HT-29 (cell line): ENCODE measurements around the gene EPB41. TPM values are rescaled to one million over a fixed set of nuclear protein-coding genes. Genes with fewer than 3 reads are reported as not detected.
"Not testable (repeated sequence)": the region's sequence is repeated elsewhere in the genome, so short reads cannot be mapped to it uniquely, and the experiment has no call there.

Source experiments
- DNase-seq: peaks from one replicate; pipeline ENCODE4 v3.0.0-alpha.2; 2015; ENCODE audit warnings: low spot score
- total RNA-seq: library from RNA; depleted of rRNA; stranded (reverse); fragments of >200 nt; shearing (Covaris generic); gene quantifications from 2 replicates; pipeline ENCODE4 v1.2.3, GENCODE V29; 2014

The EPB41 gene
- total RNA-seq, 1 experiment from 2014 or later = 36.4 TPM

DNA sequence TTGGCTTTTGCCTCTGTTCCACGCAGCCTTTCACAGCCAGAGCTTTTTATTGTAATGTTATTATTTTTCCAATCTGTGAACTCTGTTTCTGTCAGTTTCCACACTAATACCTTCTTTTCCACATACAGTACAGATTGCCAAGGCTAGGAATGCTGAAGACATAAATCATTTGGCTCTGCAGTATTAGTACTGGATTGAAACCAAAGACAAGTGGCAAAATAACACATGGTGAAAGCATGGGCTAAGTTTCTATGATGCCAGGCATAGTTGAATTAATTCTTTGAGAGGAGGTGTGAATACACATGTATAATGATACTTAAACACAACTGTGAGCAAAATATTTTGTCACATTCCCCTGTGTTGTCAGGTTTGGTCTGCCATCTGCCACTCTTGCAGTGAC is 135.8 kb downstream of the EPB41 start:
- no peak for DNase-seq

DNA sequence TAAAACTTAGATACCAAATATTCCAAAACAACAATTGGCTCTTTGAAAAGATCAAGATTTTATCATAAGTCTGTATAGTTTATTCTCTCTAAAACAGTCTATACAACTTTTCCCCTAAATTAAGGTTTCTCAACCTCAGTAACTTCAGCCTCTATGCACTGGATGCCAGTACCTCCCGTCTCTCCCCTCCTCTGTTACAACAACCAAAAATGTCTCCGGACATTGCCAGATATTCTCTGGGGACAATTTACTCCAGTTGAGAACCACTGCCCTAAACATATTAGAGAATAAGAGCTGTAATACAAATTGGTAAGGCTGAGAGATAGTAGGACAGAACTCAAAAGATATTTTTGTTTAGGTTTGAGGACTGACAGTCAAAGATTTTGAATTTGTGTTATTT is 137.7 kb downstream of the EPB41 start:
- no peak for DNase-seq

DNA sequence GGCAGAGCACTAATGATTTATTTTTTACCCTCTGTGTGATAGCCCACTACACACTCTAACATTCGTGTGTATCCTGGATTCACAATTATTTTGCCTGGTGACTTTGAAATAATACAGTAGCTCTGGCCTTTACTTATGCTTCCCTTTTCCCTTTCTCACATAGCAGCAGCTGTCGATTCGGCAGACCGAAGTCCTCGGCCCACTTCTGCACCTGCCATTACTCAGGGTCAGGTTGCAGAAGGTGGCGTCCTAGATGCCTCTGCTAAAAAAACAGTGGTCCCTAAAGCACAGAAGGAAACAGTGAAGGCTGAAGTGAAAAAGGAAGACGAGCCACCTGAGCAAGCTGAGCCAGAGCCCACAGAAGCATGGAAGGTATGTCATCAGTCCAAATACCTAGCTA is 138.6 kb downstream of the EPB41 start:
- no peak for DNase-seq

DNA sequence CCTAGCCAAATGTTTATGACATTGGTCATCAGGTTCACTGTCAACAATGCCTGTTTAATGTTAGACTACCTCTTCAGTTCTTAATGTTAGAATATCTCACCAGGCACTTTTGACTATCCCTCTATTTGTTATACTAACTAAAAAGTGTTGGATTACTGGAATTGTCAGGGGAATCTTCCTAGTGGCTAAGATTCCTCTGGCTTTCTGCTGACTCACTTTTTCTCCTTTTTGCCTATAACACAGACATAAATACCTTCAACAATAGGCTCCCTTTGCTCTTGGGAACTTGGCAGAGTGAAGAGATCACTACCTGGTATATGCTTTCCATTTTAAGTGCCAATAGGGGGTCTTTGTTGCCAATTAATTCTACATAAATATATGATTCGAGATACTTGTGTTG is 140.8 kb downstream of the EPB41 start:
- DNase-seq = no peak

DNA sequence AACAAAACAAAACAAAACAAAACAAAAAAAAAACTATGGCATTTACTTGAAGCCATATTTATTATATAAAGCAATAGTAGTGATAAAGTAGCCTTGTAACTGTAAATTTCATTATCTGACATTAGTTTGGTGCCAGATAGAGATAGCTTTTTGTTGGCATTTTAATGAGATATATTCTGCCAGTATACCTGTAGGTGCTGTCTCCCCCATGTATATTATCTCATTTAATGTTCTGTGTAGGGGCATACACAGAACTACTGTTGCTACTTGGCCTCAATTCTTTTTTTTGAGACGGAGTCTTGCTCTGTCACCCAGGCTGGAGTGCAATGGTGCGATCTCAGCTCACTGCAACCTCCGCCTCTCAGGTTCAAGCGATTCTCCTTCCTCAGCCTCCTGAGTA is 141.9 kb downstream of the EPB41 start:
- DNase-seq = no peak

DNA sequence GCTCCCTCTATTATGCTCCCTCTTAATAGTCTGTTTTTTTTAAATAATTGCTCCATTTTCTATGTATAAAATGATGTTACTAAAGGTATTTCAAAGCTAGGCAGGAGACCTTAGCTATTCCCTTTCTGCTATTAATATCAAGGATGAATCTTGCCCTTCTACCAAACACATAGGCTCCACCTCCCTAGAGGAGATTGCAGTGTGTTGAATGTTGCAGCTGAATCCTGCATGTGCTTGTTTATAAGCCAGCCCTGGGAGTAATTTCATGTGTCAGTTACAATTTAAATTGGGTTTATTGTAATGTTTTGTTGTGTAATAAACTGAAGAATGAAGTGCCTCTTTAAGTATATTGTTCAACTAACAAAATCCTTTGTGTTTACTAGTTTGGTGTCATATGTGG is 143.3 kb downstream of the EPB41 start:
- DNase-seq = no peak

DNA sequence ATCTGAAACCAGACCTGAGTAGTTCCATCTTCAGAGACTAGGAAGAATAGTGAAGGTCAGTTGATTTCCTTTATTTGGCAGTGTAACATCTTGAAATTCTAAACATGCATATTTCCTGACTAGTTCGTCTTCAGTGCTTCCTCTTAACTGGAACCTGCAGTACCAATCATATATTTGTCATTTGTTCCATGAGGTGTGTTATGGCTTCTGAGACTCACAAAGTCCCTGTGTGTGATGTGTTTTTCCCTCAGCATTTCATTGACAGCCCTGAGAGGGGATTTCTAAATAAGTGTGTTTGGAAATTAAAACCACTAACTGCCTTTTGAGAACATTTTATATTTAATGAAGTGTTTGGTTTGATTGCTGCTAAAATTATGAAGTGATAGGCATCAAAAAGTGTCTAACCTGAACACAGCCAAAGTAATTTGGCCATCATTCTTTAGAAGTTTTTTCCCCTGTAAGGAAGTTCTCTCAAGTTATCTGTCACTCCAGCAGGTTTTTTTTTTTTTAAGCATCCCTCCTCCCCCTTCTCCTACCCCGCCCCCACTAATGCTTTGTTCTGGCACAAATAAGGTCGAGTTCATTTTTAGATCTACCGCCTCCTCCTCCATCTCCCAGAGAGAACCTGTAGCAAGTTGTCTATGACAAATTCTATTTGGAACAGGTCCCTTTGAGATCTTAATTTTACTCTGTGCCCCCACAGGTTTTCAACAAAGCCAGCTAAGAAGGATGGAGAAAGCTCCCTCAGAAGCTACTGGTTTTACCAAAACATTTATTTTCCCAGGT is 148.0 kb downstream of the EPB41 start:
- no peak for DNase-seq

DNA sequence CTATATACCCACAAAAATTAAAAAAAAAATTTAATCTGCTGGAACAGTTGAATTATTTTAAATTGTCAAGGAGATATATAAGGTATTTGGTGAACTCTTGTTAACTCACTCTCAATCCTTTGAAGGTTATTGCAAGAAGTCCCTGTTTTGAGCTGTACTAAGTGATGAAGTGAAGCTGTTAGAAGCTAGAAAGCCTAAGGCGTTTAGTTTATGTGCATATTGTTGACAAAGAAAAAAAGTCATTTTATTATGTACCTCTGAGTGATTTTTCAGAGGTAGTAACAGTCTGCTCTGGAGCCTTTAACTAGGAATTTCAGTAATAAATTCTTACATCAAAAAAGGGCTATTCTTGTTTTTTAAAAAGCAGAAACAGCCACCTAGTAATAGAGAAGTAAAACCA is 149.7 kb downstream of the EPB41 start:
- no peak for DNase-seq

DNA sequence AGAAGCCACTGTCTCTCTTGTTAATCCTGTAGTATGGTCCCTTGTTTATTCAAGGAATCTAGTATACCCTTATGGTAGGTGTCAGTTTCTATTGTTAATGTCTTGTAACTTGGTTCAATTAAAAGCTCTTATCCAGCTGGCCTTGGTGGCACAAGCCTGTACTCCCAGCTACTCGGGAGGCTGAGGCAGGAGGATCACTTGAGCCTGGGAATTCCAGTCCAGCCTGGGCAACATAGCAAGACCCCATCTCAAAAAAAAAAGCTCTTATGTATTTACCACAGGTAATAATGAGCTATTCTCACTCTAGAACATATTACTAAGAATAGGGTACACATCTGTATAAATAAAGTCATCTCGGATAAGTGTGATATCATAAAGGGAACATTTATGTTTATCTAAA is 162.8 kb downstream of the EPB41 start:
- no peak for DNase-seq

DNA sequence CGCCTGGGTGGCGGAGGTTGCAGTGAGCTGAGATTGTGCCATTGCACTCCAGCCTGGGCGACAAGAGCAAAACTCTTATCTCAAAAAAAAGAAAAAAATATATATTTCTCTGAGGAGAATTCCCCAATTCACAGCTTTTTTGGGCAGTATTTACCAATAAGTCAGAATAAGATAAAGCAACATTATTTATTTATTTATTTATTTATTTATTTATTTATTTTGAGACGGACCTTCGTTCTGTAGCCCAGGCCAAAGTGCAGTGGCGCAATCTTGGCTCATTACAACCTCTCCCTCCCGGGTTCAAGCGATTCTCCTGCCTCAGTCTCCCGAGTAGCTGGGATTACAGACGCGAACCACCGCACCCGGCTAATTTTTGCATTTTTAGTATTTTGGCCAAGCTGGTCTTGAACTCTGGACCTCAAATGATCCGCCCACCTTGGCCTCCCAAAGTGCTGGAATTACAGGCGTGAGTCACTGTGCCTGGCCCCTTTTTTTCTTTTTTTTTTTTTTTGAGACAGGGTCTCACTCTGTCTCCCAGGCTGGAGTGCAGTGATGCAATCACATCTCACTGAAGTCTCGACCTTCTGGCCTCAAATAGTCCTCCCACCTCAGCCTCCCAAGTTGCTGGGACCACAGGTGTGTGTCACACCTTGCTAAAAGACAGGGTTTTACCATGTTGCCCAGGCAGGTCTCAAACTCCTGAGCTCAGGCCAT is 165.7 kb downstream of the EPB41 start:
- not testable (repeated sequence) for DNase-seq

DNA sequence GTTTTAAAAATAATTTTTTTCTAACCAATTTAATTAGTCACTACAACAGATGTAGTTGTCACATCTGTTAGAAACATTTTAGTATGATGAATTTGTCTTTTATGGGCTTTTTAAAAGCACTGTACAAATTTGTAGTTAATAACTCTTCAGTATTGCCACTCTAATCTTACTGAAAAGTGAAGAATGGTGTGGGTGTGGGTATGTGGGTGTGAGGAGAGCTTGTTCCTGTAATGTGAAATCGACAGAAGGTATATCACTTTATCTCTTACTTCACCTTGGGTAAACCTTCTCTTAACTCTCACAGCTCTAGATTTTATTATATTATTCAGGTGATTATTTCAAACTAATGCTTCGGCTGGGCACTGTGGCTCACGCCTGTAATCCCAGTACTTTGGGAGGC is 166.8 kb downstream of the EPB41 start:
- DNase-seq = no peak

DNA sequence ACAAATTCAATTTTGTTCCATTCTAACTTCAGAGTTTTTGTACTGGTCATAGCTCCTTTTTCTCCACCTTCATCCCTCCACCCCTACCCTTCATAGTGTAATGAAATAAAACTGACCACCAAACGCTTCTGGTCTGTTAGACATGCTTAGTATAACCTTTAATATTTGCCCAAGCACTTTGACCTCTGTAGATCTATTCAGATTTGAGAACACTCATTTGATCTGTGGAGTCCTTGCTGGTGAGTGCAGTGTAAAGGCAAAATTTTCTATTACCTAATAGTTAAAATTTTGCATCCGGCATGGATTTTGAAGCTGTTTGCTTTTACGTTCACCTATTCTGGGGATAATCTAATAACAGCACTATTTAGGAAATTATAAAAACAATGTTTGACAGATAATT is 168.2 kb downstream of the EPB41 start:
- DNase-seq = no peak

DNA sequence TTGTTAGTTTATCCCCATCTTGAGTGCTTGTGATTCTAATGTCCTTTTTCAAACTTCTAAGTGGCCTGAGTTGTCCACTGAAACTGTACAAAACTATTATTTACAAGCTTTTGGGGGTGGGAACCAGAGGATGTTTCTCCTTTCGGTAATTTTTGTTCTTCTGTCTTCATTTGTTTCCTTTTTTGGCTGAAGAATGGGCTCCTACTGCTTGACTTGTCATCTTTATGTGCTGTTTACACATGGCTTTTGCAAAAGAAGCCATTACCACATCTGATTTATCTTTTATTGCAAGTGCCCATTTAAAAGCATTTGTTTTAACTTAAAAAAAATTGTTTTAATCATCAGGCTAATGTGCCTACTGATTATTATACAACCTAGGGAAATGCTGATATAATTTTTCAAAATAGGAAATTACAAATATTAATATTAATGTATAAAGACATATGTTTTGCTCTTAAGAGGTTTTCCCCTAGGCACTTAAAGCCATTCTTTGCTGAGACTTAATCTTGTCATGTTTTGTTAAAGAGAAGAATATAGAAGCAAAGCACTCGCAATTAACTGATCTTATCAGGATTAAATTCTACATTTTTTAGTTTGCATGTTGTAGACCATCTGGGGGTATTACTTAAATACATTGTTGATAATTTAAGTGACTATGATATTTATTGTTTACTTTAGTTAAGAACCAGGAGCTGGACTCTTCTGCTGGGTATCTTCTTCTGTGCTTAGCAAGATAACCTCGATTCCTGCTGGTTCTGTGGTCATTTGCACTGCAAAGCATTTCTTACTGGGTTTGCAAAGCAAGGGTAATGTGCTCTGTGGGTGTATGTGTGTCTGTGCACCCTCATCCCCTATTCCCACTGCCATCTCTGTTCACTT is 169.2 kb downstream of the EPB41 start:
- DNase-seq = no peak

DNA sequence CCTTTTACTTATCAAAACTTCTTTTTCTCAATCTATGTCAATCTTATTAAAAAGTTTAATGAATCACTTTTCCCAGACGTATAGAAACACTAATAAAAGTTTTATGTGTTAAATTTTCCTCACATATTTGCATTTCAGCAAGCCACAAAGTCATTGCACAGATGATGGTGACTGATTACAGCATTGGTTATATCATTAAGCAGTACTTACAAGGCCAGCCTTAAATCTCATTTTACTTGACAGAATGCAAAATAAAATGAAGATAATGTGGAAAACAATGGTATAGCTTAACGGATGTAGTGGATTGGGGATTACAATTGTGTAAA is 169.8 kb downstream of the EPB41 start:
- no peak for DNase-seq

DNA sequence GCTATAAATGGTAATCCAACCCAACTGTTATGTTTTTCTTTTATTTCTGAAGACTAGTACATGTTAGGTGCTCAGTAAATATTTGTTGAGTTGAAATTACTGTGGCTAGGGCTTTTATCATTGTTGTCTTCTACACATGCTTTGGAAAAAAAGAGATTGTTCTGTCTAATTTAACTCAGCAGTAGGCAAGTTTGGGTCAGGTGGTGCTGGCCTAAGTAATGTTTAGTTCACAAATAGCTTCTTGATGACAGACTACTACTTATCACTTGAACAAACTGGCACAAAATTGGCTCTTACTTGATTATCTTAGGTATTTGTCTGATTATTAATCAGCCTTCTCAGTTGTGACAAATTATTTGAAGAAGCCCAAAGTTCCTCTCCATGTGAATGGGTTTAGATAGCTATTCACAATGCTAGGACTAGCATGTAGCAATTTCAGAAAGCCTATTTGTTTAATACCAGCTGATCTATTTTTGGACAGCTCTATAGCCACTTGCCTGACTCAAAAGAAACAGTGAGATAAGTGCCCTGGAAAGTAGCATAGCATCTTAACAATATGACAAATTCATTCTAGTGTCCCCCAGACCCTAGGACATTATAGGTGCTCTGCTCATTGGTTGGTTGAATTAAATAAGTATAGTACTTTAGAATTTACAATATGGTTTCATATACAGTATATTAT is 176.7 kb downstream of the EPB41 start:
- no peak for DNase-seq

DNA sequence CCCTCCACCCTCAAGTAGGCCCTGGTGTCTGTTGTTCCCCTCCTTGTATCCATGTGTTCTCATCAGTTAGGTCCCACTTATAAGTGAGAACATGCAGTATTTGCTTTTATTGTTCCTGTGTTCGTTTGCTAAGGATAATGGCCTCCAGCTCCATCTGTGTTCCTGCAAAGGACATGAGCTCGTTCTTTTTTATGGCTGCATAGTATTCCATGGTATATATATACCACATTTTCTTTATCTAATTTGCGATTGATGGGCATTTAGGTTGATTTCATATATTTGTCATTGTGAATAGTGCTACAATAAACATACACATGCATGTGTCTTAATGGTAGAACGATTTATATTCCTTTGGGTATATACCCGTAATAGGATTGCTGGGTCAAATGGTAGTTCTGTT is 178.3 kb downstream of the EPB41 start:
- not testable (repeated sequence) for DNase-seq

DNA sequence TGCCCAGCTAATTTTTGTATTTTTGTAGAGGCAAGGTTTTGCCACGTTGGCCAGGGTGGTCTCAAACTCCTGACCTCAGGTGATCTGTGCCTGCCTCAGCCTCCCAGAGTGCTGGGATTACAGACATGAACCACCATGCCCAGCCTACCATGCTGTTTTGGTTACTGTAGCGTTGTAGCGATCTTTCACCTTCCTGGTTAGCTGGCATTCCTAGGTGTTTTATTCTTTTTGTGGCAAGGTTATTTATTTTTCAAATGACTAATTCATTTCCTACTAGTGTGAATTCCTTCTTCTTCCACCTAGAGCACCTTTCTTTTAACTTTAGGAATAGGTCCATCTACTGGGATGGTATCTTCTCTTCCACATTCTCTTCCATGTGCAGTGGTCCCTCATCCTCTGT is 180.1 kb downstream of the EPB41 start:
- DNase-seq = no peak

DNA sequence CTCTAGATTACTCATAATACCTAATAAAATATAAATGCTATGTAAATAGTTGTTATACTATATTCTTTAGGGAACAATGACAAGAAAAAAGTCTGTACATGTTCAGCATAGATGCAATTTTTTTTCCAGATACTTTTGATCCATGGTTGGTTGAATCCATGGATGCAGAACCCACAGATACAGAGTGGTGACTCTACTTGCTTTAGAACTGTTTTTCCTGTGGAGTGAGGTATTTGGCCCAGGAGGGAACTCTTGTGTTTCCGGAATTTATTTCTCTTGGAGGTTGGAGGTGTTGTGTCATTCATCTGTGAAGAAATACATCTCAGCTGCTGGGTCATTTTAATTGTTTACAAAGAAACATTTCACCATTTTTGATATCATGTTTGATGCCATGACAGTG is 180.6 kb downstream of the EPB41 start:
- no peak for DNase-seq

DNA sequence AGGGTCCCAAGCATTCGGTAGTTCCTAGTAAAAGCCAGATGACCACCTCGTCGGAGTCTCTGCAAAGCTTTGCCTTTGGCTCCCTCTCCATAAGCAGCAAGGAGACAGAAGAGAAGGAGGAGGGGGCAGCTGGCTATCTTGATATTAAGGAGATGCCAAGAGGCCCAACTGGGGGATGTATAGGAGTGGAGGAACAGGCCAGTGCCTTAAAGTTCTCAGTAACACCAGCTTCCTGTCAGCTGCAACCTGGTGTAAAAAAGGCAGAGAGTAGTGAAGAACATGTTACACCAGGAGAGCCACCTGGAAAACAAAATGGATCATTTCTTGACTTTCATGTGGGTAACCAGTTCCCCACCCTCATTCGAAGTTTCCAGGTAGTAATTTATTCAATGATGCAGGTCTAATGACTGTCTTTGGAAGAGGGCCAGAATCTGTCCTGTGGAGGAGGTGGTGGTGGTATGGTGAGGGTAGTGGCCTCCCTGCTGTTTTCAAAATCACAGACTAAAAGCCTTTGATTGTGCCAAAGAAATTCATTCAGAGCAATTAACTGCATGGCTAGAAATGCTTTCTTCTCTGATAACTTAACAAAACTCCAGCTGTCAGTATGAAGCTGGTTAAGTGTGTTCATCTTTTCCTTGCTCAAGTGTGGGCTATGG is 182.0 kb downstream of the EPB41 start:
- no peak for DNase-seq

DNA sequence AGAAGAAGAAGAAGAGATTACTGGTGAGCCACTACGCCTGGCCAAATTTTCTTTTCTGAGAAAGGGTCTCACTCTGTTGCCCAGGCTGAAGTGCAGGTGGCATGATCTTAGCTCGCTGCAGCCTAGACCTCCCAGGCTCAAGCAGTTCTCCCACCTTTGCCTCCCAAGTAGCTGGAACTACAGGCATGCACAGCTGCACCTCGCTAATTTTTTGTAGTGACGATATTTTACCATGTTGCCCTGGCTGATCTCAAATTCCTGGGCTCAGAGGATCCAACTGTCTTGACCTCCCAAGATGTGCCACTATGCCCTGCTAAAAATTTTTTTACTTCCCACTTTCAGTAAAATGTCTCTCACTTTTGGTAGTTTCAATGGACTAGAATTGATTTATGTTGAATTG is 184.9 kb downstream of the EPB41 start:
- no peak for DNase-seq

DNA sequence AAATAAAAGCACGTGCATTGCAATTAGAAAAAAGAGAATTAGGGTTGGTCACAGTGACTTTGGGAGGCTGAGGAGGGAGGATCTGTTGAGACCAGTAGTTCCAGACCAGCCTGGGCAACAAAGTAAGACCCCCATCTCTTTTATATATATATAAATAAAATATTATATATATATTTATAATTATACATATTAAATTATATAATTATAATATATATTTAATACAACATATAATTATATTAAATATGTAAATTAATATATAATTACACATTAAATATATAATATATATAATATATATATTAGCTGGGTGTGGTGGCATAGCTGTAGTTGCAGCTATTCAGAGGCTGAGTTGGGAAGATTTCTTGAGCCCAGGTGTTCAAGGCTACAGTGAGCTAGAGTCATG is 186.1 kb downstream of the EPB41 start:
- DNase-seq = no peak
